GM12878 (cell line): ENCODE results near the gene WAS. TPM values are rescaled to one million over a fixed set of nuclear protein-coding genes. Genes with fewer than 3 reads are reported as not detected.

Experiments used
- BCL3 ChIP-seq: IDR thresholded peaks from 2 replicates; pipeline ENCODE4 v1.6.1; 2011; ENCODE audit warnings: borderline replicate concordance, low read depth, mild to moderate bottlenecking, moderate library complexity, low read length; ENCODE audit not compliant: insufficient read depth, poor library complexity, severe bottlenecking
- BCLAF1 ChIP-seq: fragments of 450-650 bp; IDR thresholded peaks from 2 replicates; pipeline ENCODE4 v1.6.1; 2017; ENCODE audit warnings: antibody characterized with exemption, mild to moderate bottlenecking, moderate library complexity
- FOXK2 ChIP-seq: fragments of 450-650 bp; IDR thresholded peaks from 2 replicates; pipeline ENCODE4 v1.6.1; 2017; ENCODE audit warnings: mild to moderate bottlenecking, moderate library complexity
- HDAC6 ChIP-seq: fragments of 200-600 bp; sonication (generic); IDR thresholded peaks from one replicate; pipeline ENCODE4 v1.8.0; 2017; ENCODE audit warnings: antibody characterized with exemption; ENCODE audit not compliant: unreplicated experiment
- IRF3 ChIP-seq: fragments of 450-650 bp; IDR thresholded peaks from 2 replicates; pipeline ENCODE4 v1.6.1; 2014; ENCODE audit warnings: mild to moderate bottlenecking
- MXI1 ChIP-seq: fragments of 150-350 bp; IDR thresholded peaks from 2 replicates; pipeline ENCODE4 v1.6.1; 2011; ENCODE audit warnings: low read depth, mild to moderate bottlenecking, inconsistent platforms, low read length, improper control_type of control experiment
- NBN ChIP-seq: fragments of 450-650 bp; IDR thresholded peaks from 2 replicates; pipeline ENCODE4 v1.6.1; 2016
- NFIC ChIP-seq: IDR thresholded peaks from 2 replicates; pipeline ENCODE4 v1.6.1; 2012; ENCODE audit warnings: low read depth, mild to moderate bottlenecking, inconsistent platforms, low read length, moderate library complexity
- NKRF ChIP-seq: fragments of 450-650 bp; conservative IDR thresholded peaks from 2 replicates; pipeline ENCODE4 v1.6.1; 2017; ENCODE audit warnings: mild to moderate bottlenecking, moderate library complexity
- PBX3 ChIP-seq: IDR thresholded peaks from 2 replicates; pipeline ENCODE4 v1.6.1; 2011; ENCODE audit warnings: mild to moderate bottlenecking, low read depth, low read length, moderate library complexity; ENCODE audit not compliant: insufficient replicate concordance
- PKNOX1 ChIP-seq: fragments of 450-650 bp; IDR thresholded peaks from 2 replicates; pipeline ENCODE4 v1.6.1; 2016; ENCODE audit warnings: mild to moderate bottlenecking
- RAD21 ChIP-seq: IDR thresholded peaks from 2 replicates; pipeline ENCODE4 v1.6.1; 2011; ENCODE audit warnings: mild to moderate bottlenecking, low read depth, low read length, moderate library complexity; ENCODE audit not compliant: insufficient read depth
- SP1 ChIP-seq: IDR thresholded peaks from one replicate; pipeline ENCODE4 v1.6.1; 2011; ENCODE audit warnings: low read depth, low read length
- SREBF2 ChIP-seq: IDR thresholded peaks from 2 replicates; pipeline ENCODE4 v1.6.1; 2012; ENCODE audit warnings: mild to moderate bottlenecking, low read length
- STAT1 ChIP-seq: fragments of 450-650 bp; conservative IDR thresholded peaks from 2 replicates; pipeline ENCODE4 v1.6.1; 2014; ENCODE audit warnings: antibody characterized with exemption, mild to moderate bottlenecking
- TCF12 ChIP-seq: IDR thresholded peaks from 2 replicates; pipeline ENCODE4 v1.6.1; 2011; ENCODE audit warnings: low read depth, mild to moderate bottlenecking, low read length
- YBX1 ChIP-seq: fragments of 450-650 bp; IDR thresholded peaks from 2 replicates; pipeline ENCODE4 v1.6.1; 2016; ENCODE audit warnings: antibody characterized with exemption
- ZNF217 ChIP-seq: fragments of 450-650 bp; IDR thresholded peaks from 2 replicates; pipeline ENCODE4 v1.6.1; 2017; ENCODE audit warnings: antibody characterized with exemption, mild to moderate bottlenecking
- polyA plus RNA-seq, 11 experiments: library from polyadenylated mRNA; depleted of rRNA in 4 of 11; unstranded in 6 of 11; stranded (reverse) in 5 of 11; fragments of >200 nt; fragmentation: Nextera tagmentation in 4 of 11; fragmentation: Illumina TruSeq in 1 of 11; extraction: Ambion mirVana in 4 of 11; extraction: Trizol in 1 of 11; gene quantifications; 1 replicate in 1 of 11; 2 replicates in 10 of 11; pipeline versions ENCODE4 v1.2.1 to v1.2.3, GENCODE V29; 2011 to 2016; ENCODE audit warnings: inconsistent platforms in 2 of 11, missing spikeins in 2 of 11, low read depth in 1 of 11
- total RNA-seq, 4 experiments: library from RNA; depleted of rRNA in 3 of 4; stranded (reverse); fragments of >200 nt in 3 of 4; fragmentation: Illumina TruSeq in 1 of 4; extraction: Trizol in 1 of 4; gene quantifications; 2 replicates each; pipeline versions ENCODE4 v1.2.1 to v1.2.3, GENCODE V29; 2013 to 2021

The WAS gene
- total and polyA plus RNA-seq, 10 of the 15 experiments (the other 5 are each of a cell fraction or from before 2014, with no cell fraction given), result 1.6 to 84.7 (median 23.0) TPM

GRCh38 chrX:48676106-48676892 is 7.3 kb upstream of the WAS start (continued):
- TF ChIP-seq ZNF217 (no peak), YBX1 (no peak), RAD21 (no peak), BCLAF1 (peak; percentile 79; the same call in 1 of the 2 replicates), BCL3 (no peak), STAT1 (no peak), SREBF2 (no peak), PBX3 (no peak), NKRF (no peak), MXI1 (no peak; the same call in 1 of the 2 replicates), TCF12 (0 out of 2 replicates have a peak, but pooled peaks have one; percentile 2), IRF3 (no peak), SP1 (peak; percentile 84), HDAC6 (no peak), NBN (0 out of 2 replicates have a peak, but pooled peaks have one; percentile 21), PKNOX1 (no peak), FOXK2 (peak; percentile 88), NFIC (no peak)
